GM12865 (cell line): ENCODE data around the gene CDC42BPA.

ENCODE experiments used
- DNase-seq: peaks from one replicate; pipeline ENCODE4 v3.0.0; 2010; ENCODE audit warnings: low read depth
- H3K4me3 ChIP-seq: 2 replicates; pipeline ENCODE4 v1.5.1; 2011; ENCODE audit warnings: mild to moderate bottlenecking, low read depth, low read length, control low read depth
- TF ChIP-seq, protein P1 (sequence below): IDR thresholded peaks from 2 replicates; pipeline ENCODE4 v1.5.1; 2011; ENCODE audit warnings: low read length, control low read depth, low read depth, inconsistent platforms; ENCODE audit not compliant: insufficient read depth; ENCODE audit errors: missing control alignments

The CDC42BPA gene

DNA sequence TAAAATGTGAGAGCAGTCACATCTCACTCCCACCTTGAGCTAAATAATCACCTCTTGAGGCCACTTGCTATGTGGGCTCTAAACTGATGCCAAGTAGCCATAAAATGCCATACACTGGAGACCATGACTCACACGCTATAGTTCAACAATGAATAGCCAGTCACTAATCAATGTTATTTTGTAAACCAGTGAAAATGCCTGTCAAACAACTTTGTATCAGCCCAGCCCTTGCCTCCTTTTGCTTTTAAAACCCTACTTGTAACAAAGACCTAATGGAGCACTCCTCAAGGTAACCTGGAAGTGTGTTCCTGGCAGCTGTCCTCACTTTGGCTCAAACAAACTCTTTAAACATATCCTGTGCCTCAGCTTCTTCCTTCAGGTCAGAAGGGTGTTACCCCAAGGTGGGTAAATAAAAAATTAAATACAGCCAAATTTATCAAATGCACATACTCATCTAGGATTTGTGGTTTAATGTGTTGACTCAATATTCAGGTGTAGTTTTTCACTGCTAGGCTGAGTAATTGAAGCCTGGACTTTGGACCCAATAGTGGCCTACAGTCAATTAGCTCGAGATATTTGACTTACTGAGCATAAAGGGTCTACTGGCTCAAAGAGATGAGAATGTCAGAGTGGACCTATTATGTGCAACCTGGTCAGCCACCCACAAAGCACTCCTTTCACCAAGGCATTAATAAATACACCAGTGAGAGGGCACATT lies 223.9 kb downstream of the CDC42BPA start:
- no peak overlapping the region for H3K4me3 ChIP-seq
- TF ChIP-seq, protein P1, sequence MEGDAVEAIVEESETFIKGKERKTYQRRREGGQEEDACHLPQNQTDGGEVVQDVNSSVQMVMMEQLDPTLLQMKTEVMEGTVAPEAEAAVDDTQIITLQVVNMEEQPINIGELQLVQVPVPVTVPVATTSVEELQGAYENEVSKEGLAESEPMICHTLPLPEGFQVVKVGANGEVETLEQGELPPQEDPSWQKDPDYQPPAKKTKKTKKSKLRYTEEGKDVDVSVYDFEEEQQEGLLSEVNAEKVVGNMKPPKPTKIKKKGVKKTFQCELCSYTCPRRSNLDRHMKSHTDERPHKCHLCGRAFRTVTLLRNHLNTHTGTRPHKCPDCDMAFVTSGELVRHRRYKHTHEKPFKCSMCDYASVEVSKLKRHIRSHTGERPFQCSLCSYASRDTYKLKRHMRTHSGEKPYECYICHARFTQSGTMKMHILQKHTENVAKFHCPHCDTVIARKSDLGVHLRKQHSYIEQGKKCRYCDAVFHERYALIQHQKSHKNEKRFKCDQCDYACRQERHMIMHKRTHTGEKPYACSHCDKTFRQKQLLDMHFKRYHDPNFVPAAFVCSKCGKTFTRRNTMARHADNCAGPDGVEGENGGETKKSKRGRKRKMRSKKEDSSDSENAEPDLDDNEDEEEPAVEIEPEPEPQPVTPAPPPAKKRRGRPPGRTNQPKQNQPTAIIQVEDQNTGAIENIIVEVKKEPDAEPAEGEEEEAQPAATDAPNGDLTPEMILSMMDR = no peak
- DNase-seq = no peak

DNA sequence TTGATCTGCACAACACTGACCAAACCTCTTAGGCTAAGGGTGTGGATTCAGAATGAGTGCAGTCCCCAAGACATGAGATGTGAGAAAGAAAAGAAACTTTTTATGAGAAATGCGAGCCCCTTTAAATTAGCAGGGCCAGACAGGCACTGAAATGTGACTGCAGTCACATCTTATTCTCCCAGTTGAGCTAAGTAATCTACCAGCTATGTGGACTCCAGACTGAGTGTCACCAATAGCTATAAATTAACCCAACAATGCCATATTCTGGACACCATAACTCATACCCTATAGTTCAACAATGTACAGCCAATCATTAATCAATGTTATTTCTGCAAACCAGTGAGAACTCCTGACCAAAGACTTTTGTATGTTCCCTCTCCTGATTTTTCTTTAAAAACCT lies 225.0 kb downstream of the CDC42BPA start:
- DNase-seq = no peak
- H3K4me3 ChIP-seq = no peak overlapping the region
- TF ChIP-seq, protein P1 = no peak

DNA sequence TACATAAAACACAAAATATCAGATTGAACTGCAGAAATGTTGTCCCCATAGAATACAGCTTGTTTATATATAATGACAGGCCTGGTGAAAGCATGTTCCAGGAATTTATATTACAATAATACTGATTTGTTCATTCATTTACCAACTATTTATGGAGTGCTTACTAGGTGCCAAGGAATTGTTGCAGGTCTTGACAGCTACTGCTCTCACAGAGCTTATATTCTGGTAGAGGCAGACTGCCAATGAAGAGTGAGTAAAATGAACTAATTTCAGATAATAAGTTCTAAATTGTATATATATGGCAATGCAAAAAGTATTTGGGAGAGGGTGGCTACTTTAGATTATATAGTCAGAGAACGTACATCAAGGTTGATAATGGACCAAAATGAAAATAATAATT lies 226.2 kb downstream of the CDC42BPA start:
- TF ChIP-seq, protein P1 = no peak
- H3K4me3 ChIP-seq = no peak overlapping the region
- DNase-seq = no peak

DNA sequence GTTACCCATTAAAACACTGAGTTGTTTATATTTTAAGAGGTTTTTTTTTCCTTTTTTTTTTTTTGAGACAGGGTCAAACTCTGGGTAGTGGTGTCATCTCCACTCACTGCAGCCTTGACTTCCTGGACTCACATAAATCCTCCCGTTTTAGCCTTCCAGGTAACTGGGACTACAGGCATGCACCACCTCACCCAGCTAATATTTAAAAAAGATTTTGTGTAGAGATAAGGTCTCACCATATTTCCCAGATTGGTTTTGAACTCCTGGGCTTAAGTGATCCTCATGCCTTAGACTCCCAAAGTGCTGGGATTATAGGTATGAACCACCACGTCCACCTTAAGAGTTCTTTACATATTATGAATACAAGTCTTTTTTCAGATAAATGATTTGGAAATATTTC lies 231.7 kb downstream of the CDC42BPA start:
- no peak overlapping the region for H3K4me3 ChIP-seq
- TF ChIP-seq, protein P1 = no peak
- DNase-seq = no peak

DNA sequence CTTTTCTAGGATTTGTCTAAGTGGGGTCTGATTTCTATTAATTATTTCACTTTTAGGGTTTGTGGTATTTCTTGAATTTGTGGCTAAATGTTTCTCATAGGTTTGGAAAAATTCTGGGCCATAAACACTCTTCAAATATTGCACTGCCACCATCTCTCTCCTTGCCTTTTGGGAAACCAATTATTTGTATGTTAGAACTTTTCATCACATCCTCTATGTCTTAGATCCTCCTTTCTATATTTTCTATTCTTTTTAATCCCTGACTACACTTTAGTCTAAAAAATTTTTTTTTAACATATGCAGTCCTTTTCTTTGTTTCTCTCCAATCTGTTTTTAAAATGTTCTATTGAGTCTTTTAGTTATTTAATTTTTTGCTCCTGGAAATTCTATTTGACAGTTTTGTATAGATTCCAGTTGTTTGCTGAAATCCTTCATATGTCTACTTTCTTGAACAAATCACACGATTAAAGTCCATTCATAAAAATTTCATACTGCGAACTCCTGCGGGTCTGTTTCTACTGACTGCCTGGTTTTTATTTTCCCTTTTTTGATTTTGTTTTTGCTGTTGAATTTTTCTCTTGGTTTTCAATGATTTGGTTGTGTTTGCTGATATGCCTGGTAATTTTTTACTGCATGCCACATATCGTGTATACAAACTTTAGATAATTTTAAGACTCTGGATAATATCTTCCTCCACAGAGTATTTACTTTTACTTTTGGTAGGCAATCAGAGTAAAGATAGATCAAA lies 235.1 kb downstream of the CDC42BPA start:
- no peak overlapping the region for H3K4me3 ChIP-seq
- TF ChIP-seq, protein P1 = no peak
- no peak for DNase-seq

DNA sequence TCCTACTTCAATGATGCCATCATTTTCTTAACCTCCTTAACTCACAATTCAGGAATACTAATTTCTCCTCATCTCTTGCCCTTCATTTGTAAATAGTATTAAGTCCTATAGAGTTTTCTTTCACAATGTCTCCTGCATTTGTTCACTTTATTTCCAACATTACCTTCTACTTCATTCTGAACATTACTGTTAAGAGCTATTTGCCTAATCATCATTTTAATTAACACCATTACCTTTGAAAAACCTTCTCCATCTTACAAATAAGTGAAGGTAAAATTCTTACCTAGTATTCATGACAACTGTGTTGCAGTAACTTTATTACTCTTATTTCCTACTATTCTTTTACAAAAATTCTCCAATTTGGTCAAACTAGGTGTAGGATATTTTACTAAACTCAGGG lies 240.5 kb downstream of the CDC42BPA start:
- H3K4me3 ChIP-seq = no peak overlapping the region
- DNase-seq = no peak
- TF ChIP-seq, protein P1 = no peak

DNA sequence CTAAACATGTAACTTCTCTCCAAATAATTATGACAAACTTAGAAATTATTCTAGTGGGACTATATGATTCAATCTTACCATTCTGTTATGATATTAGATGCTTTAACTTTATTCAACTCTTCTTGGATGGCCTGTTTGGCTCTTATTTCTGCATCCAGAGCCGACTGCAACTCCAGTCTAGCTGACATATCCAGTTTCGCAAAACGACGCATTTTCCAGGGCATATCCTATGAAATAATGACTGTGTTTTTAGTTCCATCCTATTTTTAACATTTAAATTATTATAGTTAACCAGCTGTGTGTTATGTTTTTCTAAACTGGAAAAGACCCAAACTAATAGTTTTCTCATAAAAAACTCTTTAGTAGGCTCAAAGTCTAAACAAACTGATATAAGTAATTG lies 244.5 kb downstream of the CDC42BPA start:
- no peak for DNase-seq
- no peak overlapping the region for H3K4me3 ChIP-seq
- TF ChIP-seq, protein P1 = no peak
